Measurements from ENCODE around the gene SLC4A11.

The SLC4A11 gene

GRCh38 chr20:3239026-3239866, at the start of gene SLC4A11:
SLC4A11 (minus strand) TSS chr20:3239190; CDS start chr20:3239137, 53 bp downstream.
- no peak for DNase-seq

DNA sequence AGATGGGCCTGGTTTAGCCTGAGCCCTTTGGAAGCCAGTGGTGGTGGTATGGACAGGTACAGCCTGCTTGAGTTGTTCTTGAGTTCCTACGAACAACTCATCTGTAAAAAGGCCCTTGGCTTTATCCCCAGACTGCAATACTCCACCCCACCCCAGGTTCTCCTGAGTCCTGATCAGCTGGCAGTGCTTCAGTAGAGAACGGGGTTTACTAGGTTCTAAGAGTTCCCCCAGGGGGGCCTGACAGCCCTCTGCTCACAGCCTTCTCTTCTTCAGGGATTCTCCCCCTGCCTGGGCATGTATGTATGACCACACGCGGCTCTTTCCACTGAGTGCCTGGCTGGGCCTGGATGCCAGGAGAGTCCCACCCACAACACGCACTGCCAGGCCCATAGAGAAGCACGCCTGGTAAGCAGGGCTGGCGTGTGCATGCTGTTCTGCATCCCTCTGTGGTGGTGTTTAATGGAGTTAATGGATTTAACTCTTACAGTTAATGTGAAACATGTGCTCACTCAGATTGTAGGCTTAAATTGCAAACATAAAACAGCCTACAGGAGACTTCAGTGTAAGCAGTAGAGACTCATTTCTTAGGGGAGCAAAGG, 44.3 kb upstream of the SLC4A11 start:
- DNase-seq, result no peak

DNA sequence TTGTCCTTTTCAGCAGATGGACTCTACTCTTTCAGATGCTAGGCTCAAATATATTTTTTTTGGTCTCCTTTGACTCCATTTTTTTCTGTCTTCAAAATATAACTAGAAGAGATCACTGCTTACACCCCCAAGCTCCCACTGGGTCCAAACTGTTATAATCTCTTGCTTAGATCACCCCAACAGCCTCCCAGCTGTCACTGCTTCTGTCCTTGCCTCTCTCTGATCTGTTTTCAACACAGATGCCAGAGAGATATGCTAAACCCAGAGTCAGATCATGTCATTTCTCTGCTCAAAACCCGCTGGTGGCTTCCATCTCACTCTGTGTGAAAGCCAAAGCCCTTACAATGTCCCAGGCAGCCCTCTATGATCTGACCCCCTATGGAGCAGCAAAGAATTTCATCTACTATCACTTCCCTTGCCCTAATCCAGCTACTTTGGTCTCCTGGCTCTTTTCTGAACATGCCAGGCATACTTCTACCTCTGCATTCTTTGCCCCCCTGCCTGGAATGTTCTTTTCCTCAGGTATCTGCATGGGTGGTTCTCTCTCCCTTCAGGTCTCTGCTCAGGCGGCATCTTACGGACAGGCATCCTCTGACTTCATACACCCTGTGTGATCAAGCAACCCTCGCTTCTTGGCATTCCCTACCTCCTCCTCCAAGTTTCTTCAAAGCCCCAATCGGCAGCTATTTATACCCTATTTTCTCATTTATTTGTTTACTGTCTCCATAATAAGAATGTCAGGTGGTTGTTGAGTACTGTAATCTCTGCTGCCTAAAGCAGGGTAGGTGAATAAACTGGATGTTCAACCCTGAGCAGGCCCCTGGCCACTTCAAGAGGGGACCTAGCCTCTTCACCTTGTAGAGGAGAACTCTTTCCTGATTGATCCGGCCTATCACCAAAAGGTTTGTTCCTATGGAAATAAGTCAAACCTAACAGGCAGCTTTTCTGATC, 43.6 kb upstream of the SLC4A11 start:
- DNase-seq, result no peak

- DNase-seq, result no peak
Observed at GRCh38 chr20:3281437-3281836, 42.4 kb upstream of the SLC4A11 start.

GRCh38 chr20:3279761-3280160, 40.8 kb upstream of the SLC4A11 start:
- no peak for DNase-seq

GRCh38 chr20:3277686-3278465, 38.9 kb upstream of the SLC4A11 start:
- no peak for DNase-seq

GRCh38 chr20:3276680-3277015, 37.7 kb upstream of the SLC4A11 start:
- no peak for DNase-seq

GRCh38 chr20:3275966-3276679, 37.1 kb upstream of the SLC4A11 start:
- no peak for DNase-seq

- no peak for DNase-seq
Observed at GRCh38 chr20:3275064-3275935, 36.3 kb upstream of the SLC4A11 start.

GRCh38 chr20:3273371-3273770, 34.4 kb upstream of the SLC4A11 start:
- DNase-seq, result no peak

- DNase-seq, result no peak
Observed at GRCh38 chr20:3270051-3270450, 31.1 kb upstream of the SLC4A11 start.

DNA sequence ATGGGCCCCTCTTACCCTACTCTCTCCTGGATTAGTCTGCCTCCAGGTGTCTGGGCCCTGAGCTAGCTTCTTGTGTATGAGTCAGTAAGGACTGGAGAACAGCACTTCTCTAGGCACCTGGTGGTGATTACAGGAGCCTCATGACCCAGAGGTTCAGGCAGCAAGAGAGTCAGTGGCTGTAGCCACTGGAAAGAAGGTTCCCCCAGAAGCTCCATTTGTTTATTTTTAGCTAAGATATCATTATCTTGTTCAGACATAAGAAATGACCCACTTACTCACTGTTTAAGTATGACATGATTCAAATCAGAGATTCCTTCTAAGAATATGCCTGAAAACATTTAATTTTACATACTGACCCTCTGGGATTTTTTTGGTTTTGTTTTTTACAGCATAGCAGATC, 23.6 kb upstream of the SLC4A11 start:
- no peak for DNase-seq

- no peak for DNase-seq
Observed at GRCh38 chr20:3258429-3258828, 19.4 kb upstream of the SLC4A11 start.

GRCh38 chr20:3255728-3256127, 16.7 kb upstream of the SLC4A11 start:
- DNase-seq, result no peak

DNA sequence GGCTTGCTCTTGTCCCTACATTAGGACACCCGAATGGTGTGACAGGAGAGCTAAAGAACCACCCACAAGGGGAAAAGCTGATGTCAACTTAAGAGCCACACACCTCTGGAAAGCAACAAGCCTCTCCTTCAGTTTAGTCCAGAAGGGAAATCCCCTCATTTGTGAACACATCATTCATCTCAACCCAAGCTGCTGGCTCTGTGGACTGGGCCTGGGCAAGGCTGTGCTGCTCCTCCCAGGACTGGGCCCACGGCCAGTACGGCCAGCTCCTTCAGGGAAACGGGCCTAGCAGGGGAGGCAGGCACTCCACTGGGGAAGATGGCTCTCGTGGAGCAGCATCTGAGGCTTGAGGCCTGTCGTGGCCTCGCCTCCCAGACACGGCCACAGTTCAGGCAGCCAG, 12.8 kb upstream of the SLC4A11 start:
- DNase-seq, result no peak

DNA sequence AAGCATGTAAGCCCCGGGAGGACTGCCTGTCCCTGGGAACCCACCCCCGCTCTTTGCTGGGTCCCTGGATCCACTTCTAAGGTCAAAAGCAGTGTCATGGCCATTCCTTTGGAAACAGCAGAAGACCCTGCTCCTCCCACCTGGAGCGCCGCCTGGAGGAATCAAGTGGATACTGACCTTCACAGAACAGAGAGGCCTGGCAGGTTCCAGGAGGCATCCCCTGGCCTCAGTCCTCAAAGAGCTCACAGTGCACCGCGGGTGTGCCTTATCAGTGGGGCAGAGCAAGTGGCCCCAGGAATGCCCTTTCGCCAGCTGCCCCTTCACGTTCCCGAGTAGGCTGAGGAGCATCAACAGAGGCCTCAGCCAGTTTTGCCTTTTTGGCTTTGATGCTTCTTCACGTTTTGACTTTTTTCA, 11.1 kb upstream of the SLC4A11 start:
- no peak for DNase-seq

- no peak for DNase-seq
Observed at GRCh38 chr20:3248993-3249347, 10.0 kb upstream of the SLC4A11 start.

DNA sequence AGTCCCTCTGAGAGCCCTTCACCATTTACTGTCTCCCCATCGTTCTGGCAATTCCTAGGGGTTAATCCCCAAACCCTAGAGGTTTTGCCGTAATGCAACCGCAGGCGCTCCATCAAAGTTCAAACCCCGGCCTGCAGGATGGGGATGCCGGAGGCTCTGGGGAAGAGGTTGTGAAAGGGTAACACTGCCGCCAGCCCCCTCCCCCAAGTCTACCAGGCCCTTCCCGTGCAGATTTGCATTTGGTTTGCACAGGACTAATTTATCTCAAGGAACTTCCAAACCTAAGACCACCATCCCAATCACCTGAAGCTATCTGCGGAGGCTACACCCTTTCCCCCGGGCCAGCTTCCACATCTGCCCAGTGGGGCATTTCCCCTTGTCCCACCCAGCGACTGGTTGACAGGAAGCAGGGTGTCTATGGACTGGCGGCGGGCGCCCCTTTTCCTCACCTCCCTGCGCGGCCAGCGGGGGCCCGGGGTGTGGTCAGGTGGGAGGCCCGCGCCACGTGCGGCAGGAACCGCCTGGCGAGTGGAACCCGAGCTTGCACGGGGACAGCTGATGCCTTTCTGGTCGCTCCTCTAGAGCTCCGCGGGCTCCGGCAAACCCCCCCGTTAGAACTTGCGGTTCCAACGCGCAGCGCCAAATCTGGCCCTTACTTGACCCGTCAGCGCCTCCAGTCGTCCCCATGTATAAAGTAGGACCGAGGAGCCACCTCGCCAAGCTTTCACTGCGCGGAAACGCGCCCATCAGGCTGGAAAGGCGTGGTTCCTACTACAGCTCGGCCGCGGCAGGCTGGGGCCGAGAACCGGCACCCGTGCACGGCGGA, 9.4 kb upstream of the SLC4A11 start:
- no peak for DNase-seq

DNA sequence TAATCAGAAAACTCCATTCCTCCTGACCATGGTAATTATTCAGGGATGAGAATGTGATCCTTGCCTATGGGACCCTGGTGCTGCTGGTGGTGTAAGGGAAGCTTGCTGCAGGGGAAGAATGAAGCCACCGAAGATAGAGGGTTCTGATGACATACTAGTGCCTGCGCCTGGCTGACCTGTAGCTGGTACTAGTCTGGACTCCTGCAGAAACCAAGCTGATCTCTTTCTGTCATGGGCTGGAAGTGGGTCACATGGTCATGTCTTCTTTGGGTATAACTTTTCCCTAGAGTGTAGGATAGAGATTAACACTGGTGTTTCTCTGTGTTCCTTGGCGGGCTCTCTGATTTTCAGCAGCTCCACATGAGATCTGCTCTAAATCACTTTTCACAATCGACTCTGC, 8.6 kb upstream of the SLC4A11 start:
- DNase-seq, result no peak

- no peak for DNase-seq
Observed at GRCh38 chr20:3246682-3247081, 7.7 kb upstream of the SLC4A11 start.

All from NK-92 treated with Interleukin-12 subunit alpha and Interleukin-12 subunit beta, amount 100 ng/mL, for 24 hours (cell line).